ENCODE results near the gene UBE2E2. TPM values are rescaled to one million over a fixed set of nuclear protein-coding genes. Genes with fewer than 3 reads are reported as not detected.

The UBE2E2 gene
- total and polyA plus RNA-seq, 2 of the 13 experiments (the other 11 are each of a cell fraction or from before 2014, with no cell fraction given) = 0.77 to 1.5 TPM

GRCh38 chr3:23202203-23202920 lies 765 bp upstream of the UBE2E2 start:
- no peaks in the 10 kb centered on the region for H3K9me3 ChIP-seq (ENCODE audit: low read length)
- ATAC-seq (peak; percentile 51), DNase-seq (ENCODE audit: low spot score) (no peak), FAIRE-seq (no peak)
- no peaks in the 10 kb centered on the region for H3K79me2 ChIP-seq (ENCODE audit: insufficient read depth, low read length)
- H3K4me1 ChIP-seq (ENCODE audit: insufficient read depth, low read length) = no peaks in the 10 kb centered on the region; the same call in 1 of the 2 replicates
- ChIA-PET POLR2A (no interaction called here), CTCF (ENCODE audit: low intra/inter-chr PET ratio, low total read pairs) (no interaction called here)
- H2AFZ ChIP-seq (ENCODE audit: low read length) = no peak overlapping the region
- intact Hi-C loops (cut with micrococcal nuclease; ENCODE audit: unreplicated experiment) (no loop called here), in situ Hi-C loops (cut with HindIII; ENCODE audit: extremely low pct_ligation_motif_present, low pct_unique_long_range_greater_than_20kb) (no loop called here)
- WGBS (ENCODE audit: low lambda C conversion rate) = 2% methylated on average over 23 of the region's 41 CpGs
- H3K9ac ChIP-seq (ENCODE audit: insufficient read depth, low read depth, low read length) = no peak overlapping the region
- peak overlapping the region; percentile 57 to 79 (median 76) for H3K4me3 ChIP-seq (replicated peaks in 1 of 3; ENCODE audit: insufficient read depth in 1 of 3, low read depth in 2 of 3, low read length in 3 of 3)
- no peaks in the 10 kb centered on the region for H4K20me1 ChIP-seq (ENCODE audit: insufficient read depth, low read length)
- H3K36me3 ChIP-seq (replicated peaks in 1 of 2; ENCODE audit: control insufficient read depth in 1 of 2, insufficient read depth in 2 of 2, low read length in 2 of 2) = no peaks in the 10 kb centered on the region
- peak overlapping the region; percentile 92 for H3K4me2 ChIP-seq (ENCODE audit: low read depth, low read length)
- no peak overlapping the region for H3K27ac ChIP-seq (ENCODE audit: extremely low read length, insufficient read depth, low read length)
- no TSS peak for BruUV-seq (replicated peaks)
- peaks cover 0 to 36% of the 10 kb centered on the region in 2 experiments for H3K27me3 ChIP-seq (ENCODE audit: control insufficient read depth in 1 of 2, insufficient read depth in 2 of 2, low read length in 2 of 2)
- TF ChIP-seq POLR2AphosphoS5 (IDR thresholded peaks at IDR 0.05; ENCODE audit: low read depth, low read length) (no peak), HNRNPLL (IDR thresholded peaks at IDR 0.05; ENCODE audit: low read depth, low read length, poor library complexity, severe bottlenecking) (peak; percentile 10), ZNF589 (CRISPR knock-in tag; conservative IDR thresholded peaks at IDR 0.05) (no peak), ZBTB3 (CRISPR knock-in tag; IDR thresholded peaks at IDR 0.05; ENCODE audit: borderline replicate concordance, low read depth) (no peak), ZHX1 (CRISPR knock-in tag; IDR thresholded peaks at IDR 0.05; ENCODE audit: low read depth) (no peak), AKAP8 (CRISPR knock-in tag; IDR thresholded peaks at IDR 0.05) (no peak), ZNF274 (CRISPR knock-in tag; IDR thresholded peaks at IDR 0.05) (no peak), ZNF264 (CRISPR knock-in tag; IDR thresholded peaks at IDR 0.05) (no peak), ZNF232 (CRISPR knock-in tag; IDR thresholded peaks at IDR 0.05; ENCODE audit: borderline replicate concordance) (no peak), ZBTB1 (CRISPR knock-in tag; IDR thresholded peaks at IDR 0.05; ENCODE audit: borderline replicate concordance) (no peak), PHF21A (CRISPR knock-in tag; IDR thresholded peaks at IDR 0.05) (no peak), ZNF687 (CRISPR knock-in tag; IDR thresholded peaks at IDR 0.05) (peak; percentile 30; the same call in 1 of the 2 replicates), ATF7-NPFF (CRISPR knock-in tag; IDR thresholded peaks at IDR 0.05; ENCODE audit: low read depth) (peak; percentile 45; the same call in 1 of the 2 replicates), ZNF484 (CRISPR knock-in tag; IDR thresholded peaks at IDR 0.05; ENCODE audit: borderline replicate concordance, low read depth) (no peak), RBAK (CRISPR knock-in tag; IDR thresholded peaks at IDR 0.05) (no peak), MYPOP (CRISPR knock-in tag; IDR thresholded peaks at IDR 0.05) (no peak)

Data from HepG2 (cell line).